ENCODE measurements around the gene SPRYD7. TPM values are rescaled to one million over a fixed set of nuclear protein-coding genes. Genes with fewer than 3 reads are reported as not detected.

The SPRYD7 gene
- 3.1 and 3.3 TPM in 2 replicates for total RNA-seq (2021; fragmentation: NEBNext Ultra II Directional; extraction: Animal tissue kit (Norgen Biotek cat#: 25700))
- polyA plus RNA-seq (2011; rRNA removed), result 1.1 TPM in 2 replicates
- 1.6 TPM for polyA plus RNA-seq (2011; cell fraction: cytosol; rRNA removed)
- polyA plus RNA-seq (2011; cell fraction: nucleus; rRNA removed), result 1.2 TPM
- 1.7 to 2.3 TPM (median 2.0 TPM) in 4 replicates for polyA plus RNA-seq (2012, experiment 1 of 2)
- 0.62 TPM for polyA plus RNA-seq (2012, experiment 2 of 2)
- 2.8 TPM for polyA plus RNA-seq (2013, experiment 1 of 2)
- 2.9 TPM for polyA plus RNA-seq (2013, experiment 2 of 2)
- polyA minus RNA-seq (2011; rRNA and poly(A)+ RNA removed), result 0.49 and 0.66 TPM in 2 replicates
- polyA minus RNA-seq (2011; cell fraction: cytosol; rRNA and poly(A)+ RNA removed), result 1.0 TPM
- polyA minus RNA-seq (2011; cell fraction: nucleus; rRNA and poly(A)+ RNA removed), result 0.90 TPM
- long read RNA-seq, experiment 1, partial matches to known transcripts, result 2 of 12 reads
- long read RNA-seq, experiment 1, other reads (novel, unspliced or antisense), result 6 of 12 reads
- long read RNA-seq, experiment 2, transcript SPRYD7-201 (5 exons, 3,053 nt), result major isoform, 17 of 20 reads
- long read RNA-seq, experiment 2, partial matches to known transcripts, result 0 of 20 reads
- long read RNA-seq, experiment 2, other reads (novel, unspliced or antisense), result 3 of 20 reads

GRCh38 chr13:49936075-49936967 lies at the start of gene SPRYD7:
SPRYD7 (minus strand) TSS chr13:49936340; CDS start chr13:49936235, 105 bp downstream.
- H2BK20ac ChIP-seq (ENCODE audit: low read length), result no peak within 1 kb of the TSS
- H4K5ac ChIP-seq (ENCODE audit: insufficient read length, low read depth, low read length), result peak within 1 kb of the TSS; percentile 74
- no peaks in the 10 kb centered on the region for H3K9me3 ChIP-seq (ENCODE audit: insufficient read depth in 2 of 2, low read depth in 1 of 2, low read length in 1 of 2)
- DNase-seq (ENCODE audit: low read depth in 1 of 2, low spot score in 2 of 2) (peak; percentile 95 to 99), FAIRE-seq (no peak)
- no peaks in the 10 kb centered on the region; a peak in 1 of 7 replicates for H3K27me3 ChIP-seq (replicated peaks in 1 of 4; ENCODE audit: control insufficient read depth in 3 of 4, extremely low read depth in 1 of 4, insufficient read depth in 3 of 4, low read length in 3 of 4)
- no peak within 1 kb of the TSS for H3K23ac ChIP-seq (ENCODE audit: insufficient read length)
- peak within 1 kb of the TSS; percentile 87 for H2AFZ ChIP-seq (ENCODE audit: low read length)
- no peak within 1 kb of the TSS for H2BK120ac ChIP-seq (replicated peaks; ENCODE audit: low read depth, low read length)
- H3K36me3 ChIP-seq (ENCODE audit: control insufficient read depth in 2 of 4, insufficient read depth in 4 of 4, low read length in 3 of 4), result no peaks in the 10 kb centered on the region
- no peak within 1 kb of the TSS for H3K27ac ChIP-seq (ENCODE audit: low read depth, low read length)
- H3K79me2 ChIP-seq (ENCODE audit: control insufficient read depth in 1 of 2, insufficient read depth in 2 of 2, low read length in 2 of 2), result no peaks in the 10 kb centered on the region
- peak within 1 kb of the TSS; percentile 69 to 92 (median 86) for H3K4me3 ChIP-seq (ENCODE audit: extremely low read depth in 1 of 4, insufficient read depth in 2 of 4, low read depth in 3 of 4, low read length in 4 of 4)
- no peak within 1 kb of the TSS for H3K14ac ChIP-seq (ENCODE audit: insufficient read length)
- ChIA-PET CTCF (ENCODE audit: partially characterized antibody) (interaction anchor here (0.6 to 1.4 kb wide), 15 partner anchors 9 to 1978 kb away, joined by 3 to 9 read pairs (median 3); no protein-coding TSS in a partner anchor), POLR2A (ENCODE audit: partially characterized antibody) (interaction anchor here (1.2 to 1.5 kb wide), 3 partner anchors 11 to 145 kb away, joined by 3 to 5 read pairs (median 5); no protein-coding TSS in a partner anchor)
- no peaks in the 10 kb centered on the region for H3K79me1 ChIP-seq (ENCODE audit: low read depth, low read length)
- H4K8ac ChIP-seq (ENCODE audit: extremely low read depth, insufficient read depth, low read length), result no peak within 1 kb of the TSS; the same call in 1 of the 2 replicates
- H3K18ac ChIP-seq (ENCODE audit: extremely low read depth, low read length), result peak within 1 kb of the TSS; percentile 71
- no peak within 1 kb of the TSS for H3K4ac ChIP-seq (replicated peaks; ENCODE audit: insufficient read length, low read depth, low read length)
- no peak within 1 kb of the TSS for H2BK12ac ChIP-seq (ENCODE audit: low read depth, low read length)
- H3K4me1 ChIP-seq (replicated peaks in 1 of 4; ENCODE audit: control insufficient read depth in 3 of 4, insufficient read depth in 4 of 4, low read length in 3 of 4), result no peaks in the 10 kb centered on the region
- H2AK5ac ChIP-seq (ENCODE audit: low read depth, low read length), result no peak within 1 kb of the TSS
- no peak within 1 kb of the TSS; the same call in 1 of the 2 replicates for H2BK15ac ChIP-seq (ENCODE audit: low read length)
- H4K91ac ChIP-seq (replicated peaks; ENCODE audit: insufficient read length, low read length), result peak within 1 kb of the TSS; percentile 87
- H3K4me2 ChIP-seq (ENCODE audit: insufficient read depth in 1 of 2, low read depth in 2 of 2, low read length in 2 of 2), result peak within 1 kb of the TSS; percentile 74 to 97
- H3K23me2 ChIP-seq (ENCODE audit: low read depth, low read length), result peaks cover 11% of the 10 kb centered on the region; the same call in 1 of the 2 replicates
- WGBS, 2 experiments (ENCODE audit: extremely low coverage in 1 of 2, insufficient coverage in 1 of 2, insufficient read length in 1 of 2, insufficient replicate concordance in 2 of 2, low coverage in 1 of 2, low lambda C conversion rate in 2 of 2, missing lambda C conversion rate in 1 of 2), result 2% methylated on average over 48 of the region's 71 CpGs; no CpG with 5 or more reads in 1 of the 2 experiments
- H3K9ac ChIP-seq (replicated peaks in 1 of 4; ENCODE audit: extremely low read depth in 1 of 4, low read depth in 3 of 4, low read length in 3 of 4), result peak within 1 kb of the TSS in 2 of 4 experiments; percentile 38 to 41; a peak in 5 of 7 replicates
- peak within 1 kb of the TSS; percentile 73; the same call in 1 of the 2 replicates for H2BK5ac ChIP-seq (ENCODE audit: low read depth, low read length)
- no peaks in the 10 kb centered on the region for H4K20me1 ChIP-seq (replicated peaks in 1 of 2; ENCODE audit: control insufficient read depth in 1 of 2, insufficient read depth in 2 of 2, low read length in 2 of 2)
- H3K56ac ChIP-seq (replicated peaks; ENCODE audit: insufficient read length, low read depth, low read length), result no peak within 1 kb of the TSS
- no peak for TF ChIP-seq RNF2 (IDR thresholded peaks at IDR 0.05; ENCODE audit: borderline replicate concordance, low read depth, low read length, missing control alignments, poor library complexity, severe bottlenecking)

Measured in H1 (cell line).